GM19463 (cell line): Measurements from ENCODE around the gene LRRC66.

Source experiments
- ATAC-seq: cut with Tn5 transposase; IDR thresholded peaks from one replicate; pipeline ENCODE4 v1.9.1; 2021; ENCODE audit warnings: mild to moderate bottlenecking, moderate library complexity; ENCODE audit not compliant: unreplicated experiment

The LRRC66 gene

GRCh38 chr4:52012651-52013050 is 7.5 kb downstream of the LRRC66 start:
- no peak for ATAC-seq

GRCh38 chr4:52010986-52011385 is 9.2 kb downstream of the LRRC66 start:
- no peak for ATAC-seq

GRCh38 chr4:52006887-52007286 is 13.3 kb downstream of the LRRC66 start:
- no peak for ATAC-seq

- ATAC-seq: no peak
These were observed 14.4 kb downstream of the LRRC66 start for GRCh38 chr4:52005604-52006273.

- no peak for ATAC-seq
These were observed 15.7 kb downstream of the LRRC66 start for GRCh38 chr4:52004414-52004813.

- ATAC-seq: no peak
These were observed 18.5 kb downstream of the LRRC66 start for GRCh38 chr4:52001616-52002015.

GRCh38 chr4:51999250-51999649 is 20.9 kb downstream of the LRRC66 start:
- ATAC-seq: no peak

- no peak for ATAC-seq
These were observed 21.3 kb downstream of the LRRC66 start for GRCh38 chr4:51998837-51999236.

GRCh38 chr4:51997647-51998046 is 22.5 kb downstream of the LRRC66 start:
- no peak for ATAC-seq

GRCh38 chr4:51995647-51996220 is 24.4 kb downstream of the LRRC66 start:
- ATAC-seq: no peak

- no peak for ATAC-seq
These were observed 54.3 kb downstream of the LRRC66 start for GRCh38 chr4:51965862-51966261.

GRCh38 chr4:51963841-51964517 is 56.2 kb downstream of the LRRC66 start:
- no peak for ATAC-seq

GRCh38 chr4:51960486-51960885 is 59.7 kb downstream of the LRRC66 start:
- no peak for ATAC-seq

- ATAC-seq: no peak
These were observed 61.8 kb downstream of the LRRC66 start for GRCh38 chr4:51958199-51958968.
